ENCODE measurements around the gene TEC. TPM values are rescaled to one million over a fixed set of nuclear protein-coding genes. Genes with fewer than 3 reads are reported as not detected.

Gene TEC
- total and polyA plus RNA-seq, 8 donors = 0.81 to 7.0 (median 2.0) TPM

- DNase-seq = no peak
- Histone ChIP-seq H3K36me3 (no peaks in the 10 kb centered on the region), H3K9me3 (no peaks in the 10 kb centered on the region), H3K27me3 (no peaks in the 10 kb centered on the region), H3K4me1 (no peaks in the 10 kb centered on the region), H3K27ac (no peak overlapping the region), H3K4me3 (no peak overlapping the region)
- WGBS, 5 donors = 78 to 87% (median 80%) methylated on average over 4 of the region's 4 CpGs
- intact Hi-C loops (cut with DNase I; ENCODE audit: low total_unique reads) = no loop called here
- TF ChIP-seq CTCF (IDR thresholded peaks at IDR 0.05) (no peak), POLR2A (IDR thresholded peaks at IDR 0.05) (no peak), EP300 (IDR thresholded peaks at IDR 0.05) (no peak), POLR2AphosphoS5 (IDR thresholded peaks at IDR 0.05) (no peak)
Observed at GRCh38 chr4:48178931-48179330, 90.7 kb downstream of the TEC start.

GRCh38 chr4:48175806-48176205 is 93.8 kb downstream of the TEC start:
- Histone ChIP-seq H3K27ac (no peak overlapping the region), H3K4me1 (peaks cover 0 to 9% (median 0%) of the 10 kb centered on the region in 4 donors), H3K4me3 (no peak overlapping the region), H3K27me3 (no peaks in the 10 kb centered on the region), H3K9me3 (no peaks in the 10 kb centered on the region), H3K36me3 (no peaks in the 10 kb centered on the region)
- intact Hi-C loops (cut with DNase I; ENCODE audit: low total_unique reads) = no loop called here
- DNase-seq = no peak
- TF ChIP-seq POLR2AphosphoS5 (IDR thresholded peaks at IDR 0.05) (no peak), CTCF (IDR thresholded peaks at IDR 0.05) (no peak), EP300 (IDR thresholded peaks at IDR 0.05) (no peak), POLR2A (IDR thresholded peaks at IDR 0.05) (no peak)

- no peak for DNase-seq
- no peaks in the 10 kb centered on the region for H3K36me3 ChIP-seq
- TF ChIP-seq POLR2AphosphoS5 (IDR thresholded peaks at IDR 0.05) (no peak), CTCF (IDR thresholded peaks at IDR 0.05) (no peak), POLR2A (IDR thresholded peaks at IDR 0.05) (no peak), EP300 (IDR thresholded peaks at IDR 0.05) (no peak)
- WGBS, 5 donors = 64 to 84% (median 75%) methylated on average over 7 of the region's 7 CpGs
- no peak overlapping the region for H3K4me3 ChIP-seq
- H3K27ac ChIP-seq = no peak overlapping the region
- no peaks in the 10 kb centered on the region for H3K9me3 ChIP-seq
- H3K27me3 ChIP-seq = no peaks in the 10 kb centered on the region
- intact Hi-C loops (cut with DNase I; ENCODE audit: low total_unique reads) = no loop called here
- H3K4me1 ChIP-seq = peaks cover 0 to 9% (median 0%) of the 10 kb centered on the region in 4 donors
Observed at GRCh38 chr4:48175328-48175727, 94.3 kb downstream of the TEC start.

- intact Hi-C loops (cut with DNase I; ENCODE audit: low total_unique reads) = no loop called here
- Histone ChIP-seq H3K9me3 (no peaks in the 10 kb centered on the region), H3K27ac (no peak overlapping the region), H3K27me3 (no peaks in the 10 kb centered on the region), H3K36me3 (no peaks in the 10 kb centered on the region), H3K4me3 (no peak overlapping the region), H3K4me1 (peaks cover 0 to 9% (median 0%) of the 10 kb centered on the region in 4 donors)
- DNase-seq = no peak
- TF ChIP-seq POLR2A (IDR thresholded peaks at IDR 0.05) (no peak), EP300 (IDR thresholded peaks at IDR 0.05) (no peak), CTCF (IDR thresholded peaks at IDR 0.05) (no peak), POLR2AphosphoS5 (IDR thresholded peaks at IDR 0.05) (no peak)
- 77 to 80% (median 78%) methylated on average over 6 of the region's 6 CpGs for WGBS, 5 donors
Observed at GRCh38 chr4:48173056-48173991, 96.3 kb downstream of the TEC start.
